Activated CD8-positive, alpha-beta memory T cell treated with anti-CD3 and anti-CD28 coated beads for 1 hour (primary cell): ENCODE measurements around the gene ETV5.

Experiments used
- DNase-seq, 2 donors: peaks; one replicate each; pipeline ENCODE4 v3.0.0-alpha.2; 2020; ENCODE audit warnings: low read depth in 1 of 2; ENCODE audit errors: extremely low read depth in 1 of 2

Gene ETV5

DNA sequence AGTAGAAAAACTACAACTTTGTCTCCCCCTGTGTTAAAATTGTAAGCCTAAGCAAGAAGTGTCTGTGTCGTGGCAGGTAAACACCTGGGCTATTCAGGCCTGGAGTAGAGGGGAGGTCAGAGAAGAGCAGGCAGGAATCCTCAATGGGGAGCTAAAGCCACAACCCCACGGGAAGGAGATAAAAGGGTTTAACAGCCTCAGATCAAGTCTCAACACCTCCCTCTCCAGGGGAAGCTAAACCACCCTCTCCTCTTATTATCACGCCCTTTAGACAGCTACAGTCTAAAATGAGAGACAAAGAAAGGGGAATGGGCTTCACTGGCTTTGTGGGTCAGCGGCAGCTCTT, 11.6 kb downstream of the ETV5 start:
- DNase-seq = no peak

DNA sequence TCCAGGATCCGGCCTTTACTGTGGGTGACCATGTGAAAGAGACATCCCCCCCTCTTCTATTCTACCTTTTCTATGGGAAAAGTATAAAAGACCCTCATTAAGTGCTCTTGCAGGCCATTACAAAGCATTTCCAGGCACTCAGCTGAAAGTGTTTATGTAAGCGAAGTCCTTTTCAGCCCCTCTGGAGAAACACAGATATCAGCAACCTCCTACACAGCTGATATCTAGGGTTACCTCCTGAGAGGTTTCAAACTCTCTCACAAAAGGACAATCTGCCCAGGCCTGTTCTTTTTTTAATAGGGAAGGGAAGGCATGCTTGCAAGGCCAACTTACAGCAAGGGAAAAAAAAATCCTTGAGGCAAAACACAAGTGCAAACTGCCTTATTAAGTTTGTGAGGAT, 12.6 kb downstream of the ETV5 start:
- DNase-seq = no peak

DNA sequence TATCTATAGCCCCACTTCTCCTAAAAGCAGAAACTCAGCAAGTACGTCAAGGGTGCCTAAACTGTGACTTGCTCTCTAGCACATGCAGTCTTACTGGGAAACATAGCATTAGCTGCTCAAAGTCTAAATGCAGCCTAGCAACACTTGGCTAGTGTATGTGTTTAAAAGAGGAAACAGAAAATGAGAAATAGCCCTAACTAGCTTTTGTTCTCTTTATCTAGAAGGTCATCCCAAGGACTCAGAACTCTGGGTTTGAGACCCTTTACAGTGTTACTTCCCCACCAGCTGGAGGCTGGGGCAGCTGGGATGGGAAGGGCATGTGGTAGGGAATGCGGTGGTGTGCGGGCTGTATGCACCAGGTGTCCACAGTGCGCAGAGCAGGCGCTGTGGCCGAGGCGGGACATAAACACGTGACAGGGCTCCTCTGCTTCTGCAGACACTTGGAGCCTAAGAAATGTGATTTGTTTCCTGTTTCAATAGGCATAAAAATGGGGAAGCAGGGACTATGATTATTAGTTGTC, 13.3 kb downstream of the ETV5 start:
- no peak for DNase-seq

DNA sequence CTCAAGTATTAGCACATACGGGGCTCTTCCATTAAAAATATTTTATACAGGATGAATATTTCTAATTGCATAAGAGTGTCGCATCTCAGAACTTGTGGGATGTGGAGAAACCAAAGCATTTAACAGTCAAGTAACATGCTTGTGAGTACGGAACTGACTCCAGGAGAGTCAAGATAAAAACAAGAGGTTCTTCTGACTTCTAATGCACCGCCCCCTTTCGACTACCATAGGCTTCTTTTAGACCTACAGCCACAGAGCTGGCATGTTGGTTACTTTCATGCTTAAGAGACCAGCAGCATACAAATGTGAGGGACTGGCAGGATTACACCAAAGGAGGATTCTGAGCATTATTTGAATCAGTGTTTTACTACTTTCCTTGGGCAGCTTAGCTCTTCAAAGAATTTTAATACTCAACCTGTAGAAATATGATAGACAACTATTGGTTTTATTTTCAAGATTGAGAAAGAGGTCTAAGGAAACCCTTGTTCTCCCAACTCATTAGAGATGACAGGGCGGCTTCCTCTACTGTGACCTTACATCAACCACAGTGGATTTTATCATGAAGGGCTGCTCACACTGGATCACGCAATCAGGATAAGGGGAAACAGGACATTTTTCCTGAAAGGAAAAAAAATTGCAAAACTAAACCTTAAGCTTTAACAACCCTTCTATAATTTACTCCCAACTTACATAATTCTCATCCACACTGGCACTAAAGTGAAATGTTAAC, 14.0 kb downstream of the ETV5 start:
- no peak for DNase-seq

DNA sequence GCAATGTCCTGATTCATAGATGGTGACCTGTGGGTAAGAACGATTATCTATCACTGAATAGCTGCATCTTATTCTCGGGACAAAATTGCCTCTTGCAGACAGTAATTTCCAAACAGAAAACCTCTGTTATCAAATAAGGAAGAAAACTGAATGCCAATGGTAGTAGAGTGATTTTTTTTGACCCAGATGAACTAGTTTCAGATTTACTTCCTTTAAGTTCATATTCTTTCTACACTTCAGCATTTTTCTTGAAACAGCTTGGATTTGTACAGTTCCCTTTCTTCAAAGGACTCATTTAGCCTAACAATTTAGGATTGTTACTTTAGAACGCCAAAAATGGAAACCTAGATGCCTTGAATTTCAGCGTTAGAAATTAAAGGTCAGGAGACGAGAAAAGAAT, 14.6 kb downstream of the ETV5 start:
- no peak for DNase-seq

DNA sequence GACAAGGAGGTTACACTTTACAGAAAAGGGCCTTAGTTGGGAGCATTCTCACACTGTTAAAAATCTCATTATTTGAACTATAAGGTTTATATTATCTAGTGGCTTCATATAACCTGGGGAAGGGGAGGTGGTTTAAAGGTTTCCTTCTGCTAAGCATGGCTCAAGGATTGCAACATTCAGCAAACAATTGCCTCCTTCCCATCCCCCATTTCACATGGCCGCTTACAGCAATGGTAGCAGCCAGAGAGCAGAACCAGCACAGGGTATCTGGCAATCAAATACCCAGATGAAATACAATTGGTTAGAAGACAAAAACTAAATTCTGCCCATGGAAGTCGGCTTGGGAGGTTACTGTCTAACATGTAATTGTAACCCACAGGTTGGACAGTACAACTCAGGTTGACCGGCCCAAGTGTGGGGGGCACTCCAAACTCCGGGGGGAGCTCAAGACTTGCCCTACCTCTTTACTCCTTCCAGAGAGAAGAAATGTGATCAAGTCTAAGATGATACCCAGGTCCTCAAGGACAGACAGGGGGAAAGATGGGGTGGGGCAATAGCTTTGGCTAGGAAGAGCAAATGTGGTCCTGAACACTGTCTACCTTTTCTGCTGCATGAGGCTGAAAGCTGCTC, 15.5 kb downstream of the ETV5 start:
- DNase-seq = no peak

DNA sequence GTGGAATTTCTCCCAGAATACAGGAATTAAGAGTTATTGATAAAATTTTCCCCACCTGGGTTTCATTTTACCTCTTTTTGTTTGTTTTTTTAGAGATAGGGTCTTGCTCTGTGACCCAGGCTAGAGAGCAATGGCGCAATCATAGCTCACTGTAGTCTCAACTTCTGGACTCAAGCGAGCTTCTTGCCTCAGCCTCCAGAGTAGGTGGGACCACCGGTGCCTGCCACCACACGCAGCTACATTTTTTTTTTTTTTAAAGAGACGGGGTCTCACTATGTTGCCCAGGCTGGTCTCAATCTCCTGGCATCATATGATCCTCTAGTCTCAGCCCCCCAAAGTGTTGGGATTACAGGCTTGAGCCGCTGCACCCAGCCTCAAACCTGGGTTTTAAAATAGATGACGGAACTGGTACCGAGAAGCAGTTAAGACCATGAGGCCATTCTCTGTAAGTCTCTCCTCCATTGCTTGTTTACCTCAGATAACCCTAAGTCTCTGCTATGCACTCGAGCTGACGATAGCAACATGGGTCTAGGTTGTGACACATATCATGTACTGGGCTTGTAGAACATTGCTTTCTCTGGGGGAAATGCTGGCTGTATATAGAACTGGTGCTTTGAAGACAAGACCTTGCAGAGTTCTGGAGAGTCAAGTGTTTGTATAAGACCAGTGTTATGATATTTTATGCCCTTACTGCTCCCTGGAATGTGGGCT, 16.4 kb downstream of the ETV5 start:
- DNase-seq = no peak

DNA sequence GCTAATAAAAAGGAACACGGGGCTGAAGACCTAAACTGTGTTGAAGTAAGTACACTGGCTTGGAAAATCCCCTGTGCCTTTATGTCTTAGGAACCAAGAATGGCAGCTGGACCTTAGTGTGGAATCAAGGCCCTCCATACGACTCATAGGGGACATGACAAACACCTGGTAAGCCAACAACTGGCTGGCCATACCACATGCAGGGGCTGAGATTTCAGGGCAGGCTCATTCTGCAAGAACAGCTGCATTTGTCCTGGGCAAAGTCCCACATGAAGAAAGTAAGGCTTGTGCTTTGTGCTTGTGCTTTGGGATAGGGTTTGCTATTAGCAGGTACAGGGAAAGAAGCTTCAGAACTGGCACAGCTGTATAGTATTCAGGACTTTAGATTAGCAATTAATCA, 18.0 kb downstream of the ETV5 start:
- no peak for DNase-seq

DNA sequence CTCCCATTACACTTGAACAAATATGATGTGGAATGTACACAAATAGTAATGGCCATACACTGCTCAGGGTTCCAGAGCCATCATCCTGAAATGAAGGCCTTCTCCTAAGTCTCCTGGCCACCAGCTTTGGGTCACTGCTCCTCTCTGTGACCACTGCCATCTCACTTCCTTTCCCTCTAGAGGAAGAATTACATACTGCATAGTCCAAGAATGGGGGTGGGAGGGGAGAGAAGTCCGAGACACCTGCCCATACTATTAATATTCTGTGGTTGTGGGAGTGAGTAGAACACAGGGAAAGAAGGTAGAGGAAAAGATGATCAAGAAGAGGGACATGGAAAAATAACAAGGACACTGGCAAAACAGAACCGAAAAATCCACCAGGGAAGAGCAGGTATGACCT, 20.6 kb downstream of the ETV5 start:
- no peak for DNase-seq

DNA sequence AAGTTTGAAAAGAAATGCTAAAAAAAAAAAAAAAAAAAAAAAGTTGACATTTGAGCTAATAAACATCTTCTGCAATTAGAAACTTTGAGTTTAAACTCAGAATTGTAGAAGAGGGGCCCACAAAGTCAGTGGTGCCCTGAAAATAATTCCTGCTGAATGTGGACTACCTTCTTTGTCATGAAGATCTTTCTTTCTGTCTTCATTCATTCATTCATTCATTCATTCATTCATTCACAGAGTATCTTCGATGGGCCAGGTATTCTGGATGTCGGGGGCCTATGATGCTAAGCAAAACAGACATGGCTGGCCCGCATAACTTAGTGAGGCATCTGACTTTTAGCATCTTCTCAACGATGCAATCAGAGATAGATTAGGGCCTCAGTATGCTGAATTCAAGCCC, 24.6 kb downstream of the ETV5 start:
- DNase-seq = no peak

DNA sequence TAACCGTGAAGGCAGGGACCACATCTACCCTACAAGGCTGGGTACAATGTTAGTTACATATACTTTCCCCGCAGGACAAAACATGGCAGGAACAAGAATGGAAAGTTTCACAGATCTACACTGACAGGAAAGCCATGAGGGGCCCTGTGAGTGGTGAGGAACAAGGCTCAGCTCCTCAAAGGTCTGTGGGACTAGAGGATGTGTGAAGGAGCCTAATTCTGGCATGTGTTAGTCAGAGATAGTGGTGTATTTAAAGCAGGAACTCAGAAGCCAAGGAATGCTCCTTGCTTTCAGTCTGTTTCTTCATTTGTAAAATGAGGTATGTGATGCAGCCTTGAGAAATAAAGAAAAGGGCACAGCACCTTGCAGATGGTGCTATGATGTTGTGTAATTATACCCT, 25.1 kb downstream of the ETV5 start:
- no peak for DNase-seq

DNA sequence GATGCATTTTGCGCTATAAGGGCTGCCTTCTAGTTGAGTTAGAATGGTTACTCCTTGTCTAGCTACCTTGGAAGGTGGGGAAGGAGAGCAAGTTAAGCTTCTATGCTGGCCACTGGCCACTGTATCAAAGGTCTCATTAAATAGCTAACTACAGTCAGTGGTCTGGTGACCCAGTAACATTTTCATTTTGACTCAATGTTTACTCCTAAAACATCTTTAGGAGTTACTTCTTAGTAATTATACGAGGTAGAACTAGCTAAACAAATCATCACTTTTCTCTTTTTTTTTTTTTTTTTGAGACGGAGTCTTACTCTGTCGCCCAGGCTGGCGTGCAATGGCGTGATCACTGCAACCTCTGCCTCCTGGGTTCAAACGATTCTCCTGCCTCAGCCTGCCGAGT, 26.7 kb downstream of the ETV5 start:
- DNase-seq = no peak

DNA sequence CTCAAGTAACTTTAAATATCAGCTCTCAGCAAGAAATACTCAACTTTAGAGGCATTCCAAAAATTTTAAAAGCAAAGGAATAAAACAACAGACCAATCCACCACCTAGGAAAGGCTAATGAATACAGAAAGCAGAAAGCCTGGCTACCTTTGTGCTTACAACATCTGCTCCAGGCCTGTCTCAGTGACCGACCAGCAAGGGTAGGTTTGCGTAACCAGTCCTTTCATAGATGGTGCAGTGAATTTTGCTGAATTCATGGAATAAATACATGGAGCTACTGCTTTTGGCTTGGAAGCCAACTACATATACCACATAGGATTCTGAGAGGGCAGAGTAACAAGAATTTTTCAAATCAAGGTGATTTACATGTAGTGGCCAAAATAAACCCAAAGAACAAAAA, 27.2 kb downstream of the ETV5 start:
- DNase-seq = no peak

DNA sequence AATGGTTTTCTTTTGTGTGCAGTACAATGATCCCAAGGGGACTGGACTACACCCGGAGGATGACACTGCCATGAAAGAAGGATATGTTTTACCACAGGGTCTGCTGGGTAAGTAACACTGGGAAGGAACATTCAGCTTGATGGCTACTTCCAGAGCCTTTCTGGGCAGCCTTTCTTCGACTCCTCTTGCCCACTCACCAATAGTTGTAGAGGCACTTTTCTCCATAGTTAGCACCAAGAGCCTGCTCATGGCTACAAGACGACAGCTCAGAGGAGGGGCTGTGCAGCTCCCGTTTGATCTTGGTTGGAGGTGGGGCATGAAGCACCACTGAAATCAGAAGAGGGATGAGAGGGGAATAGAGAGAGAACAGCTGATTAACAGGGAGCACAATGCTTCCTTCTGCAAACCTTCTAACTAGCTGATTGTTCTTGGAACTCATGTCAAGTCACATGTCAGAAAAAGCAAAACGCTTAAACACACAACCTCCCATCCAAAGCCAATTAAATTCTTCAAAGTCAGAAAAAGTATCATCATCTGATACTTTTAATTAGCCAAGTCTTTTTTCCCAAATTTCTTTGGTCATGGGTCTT, 27.9 kb downstream of the ETV5 start:
- DNase-seq = no peak

DNA sequence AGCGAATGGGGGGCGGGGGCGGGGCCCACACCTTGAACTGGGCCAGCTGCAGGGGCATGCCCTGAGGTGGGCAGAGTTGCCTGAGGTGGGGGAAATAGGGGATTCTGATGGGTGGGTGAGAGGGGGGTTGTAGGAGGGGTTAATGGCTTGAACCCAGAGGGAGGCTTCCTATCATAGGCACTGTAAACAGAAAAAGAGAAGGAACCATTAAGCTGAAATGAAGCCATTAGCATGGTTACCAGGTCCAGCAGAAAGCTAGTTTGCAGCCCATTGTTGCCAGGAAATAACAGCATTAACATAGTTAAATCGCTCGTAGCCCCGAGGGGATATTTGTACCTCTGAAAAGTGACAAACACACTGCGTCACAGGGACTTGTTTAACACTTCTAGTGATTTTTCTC, 29.0 kb downstream of the ETV5 start:
- no peak for DNase-seq

DNA sequence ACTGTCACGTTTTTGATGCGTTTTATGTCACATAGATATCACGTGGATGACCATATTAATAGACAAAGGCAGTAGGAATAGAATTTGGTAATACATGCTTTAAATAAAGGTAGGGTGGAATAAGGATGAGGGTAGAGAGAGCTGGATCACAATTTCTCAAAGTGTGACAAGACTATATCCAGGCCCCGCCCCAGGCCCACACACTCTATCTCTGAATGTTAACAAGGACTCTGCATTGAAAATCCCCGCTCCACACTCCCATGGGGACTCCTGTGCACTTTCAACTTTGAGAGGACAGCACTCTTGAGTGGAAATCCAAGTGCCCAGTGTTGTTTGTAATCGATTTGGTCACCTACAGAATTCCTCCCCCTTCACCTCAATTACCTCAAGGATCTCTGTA, 31.4 kb downstream of the ETV5 start:
- DNase-seq = no peak

DNA sequence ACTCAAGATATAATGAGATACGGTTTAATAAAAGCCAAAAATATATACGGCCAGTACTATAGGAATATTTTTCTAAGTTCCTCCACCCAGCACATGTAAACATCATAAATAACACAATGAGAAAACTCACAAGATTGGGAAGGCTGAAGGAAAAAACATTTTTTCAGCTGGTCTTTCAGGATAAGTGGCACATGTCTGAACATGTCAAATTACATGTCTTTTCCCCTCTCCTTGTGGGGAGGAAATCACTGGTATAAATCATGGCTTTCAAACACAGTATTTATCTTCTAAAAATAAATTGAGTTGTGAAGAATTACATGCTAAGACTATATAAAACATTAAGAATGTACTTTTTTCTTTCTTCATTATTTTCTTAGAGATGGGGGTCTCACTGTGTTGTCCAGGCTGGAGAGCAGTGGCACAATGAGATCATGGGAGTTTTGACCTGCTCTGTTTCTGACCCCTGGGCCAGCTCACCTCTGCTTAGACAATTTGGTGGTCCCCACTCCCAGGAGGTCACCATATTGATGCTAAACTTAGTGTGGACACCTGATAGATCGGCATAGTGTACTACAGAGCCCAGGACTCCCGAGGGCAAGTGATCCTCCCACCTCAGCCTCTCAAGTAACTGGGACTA, 32.8 kb downstream of the ETV5 start:
- no peak for DNase-seq

DNA sequence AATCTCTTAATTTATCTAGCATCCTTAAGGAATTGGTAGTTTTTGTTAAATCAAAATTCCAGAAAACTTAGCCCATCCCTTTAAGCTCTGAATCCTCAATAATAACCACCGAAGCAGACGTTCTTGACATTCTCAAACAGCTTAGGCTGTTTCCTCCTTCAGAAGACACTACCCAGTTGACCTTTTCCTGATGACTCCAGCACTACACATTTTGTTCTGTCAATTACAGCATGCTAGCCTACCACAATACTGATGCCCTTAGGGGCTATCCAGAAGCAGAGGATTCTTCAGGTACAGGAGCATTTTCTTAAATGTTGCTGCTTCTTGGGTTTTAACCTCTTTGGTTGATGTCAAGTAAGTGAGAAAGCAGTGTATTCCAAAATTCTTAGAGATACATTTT, 33.4 kb downstream of the ETV5 start:
- no peak for DNase-seq

DNA sequence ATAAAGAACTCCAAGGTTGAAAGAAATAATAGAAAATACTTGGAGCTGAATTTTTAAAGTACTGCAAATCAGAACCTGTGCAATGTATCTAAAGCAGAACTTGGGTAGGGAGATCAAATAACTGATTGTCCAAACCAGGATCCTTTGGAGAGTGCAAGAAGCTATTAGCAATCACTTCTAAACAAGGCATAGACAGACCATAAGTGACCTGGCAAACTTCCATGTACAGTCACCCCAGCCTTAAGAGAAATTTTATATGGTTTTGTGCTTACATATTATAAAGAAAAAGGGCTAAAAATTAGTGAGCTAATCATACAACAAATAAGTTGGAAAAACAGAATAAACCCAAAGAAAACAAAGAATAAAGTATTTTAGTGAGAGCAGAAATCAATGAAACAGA, 35.2 kb downstream of the ETV5 start:
- no peak for DNase-seq

DNA sequence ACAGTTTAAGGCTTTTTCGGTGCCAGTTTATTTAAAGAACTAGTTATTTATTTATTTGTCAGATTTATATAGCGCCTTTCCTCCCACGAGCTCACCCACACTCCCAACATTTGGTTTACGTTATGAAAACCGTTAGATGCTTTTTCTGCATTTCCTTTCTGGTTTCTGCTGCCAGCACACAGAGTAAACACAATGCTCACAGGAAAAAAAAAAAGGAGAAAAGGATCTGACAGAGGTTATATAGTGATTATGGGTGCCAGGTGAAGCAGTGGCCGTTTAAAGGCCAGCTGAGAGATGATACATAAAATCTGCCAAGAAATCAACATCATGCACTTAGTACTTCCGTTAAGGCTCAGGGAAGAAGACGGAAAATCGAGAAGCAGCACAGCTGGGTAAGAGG, 37.9 kb downstream of the ETV5 start:
- DNase-seq = no peak

DNA sequence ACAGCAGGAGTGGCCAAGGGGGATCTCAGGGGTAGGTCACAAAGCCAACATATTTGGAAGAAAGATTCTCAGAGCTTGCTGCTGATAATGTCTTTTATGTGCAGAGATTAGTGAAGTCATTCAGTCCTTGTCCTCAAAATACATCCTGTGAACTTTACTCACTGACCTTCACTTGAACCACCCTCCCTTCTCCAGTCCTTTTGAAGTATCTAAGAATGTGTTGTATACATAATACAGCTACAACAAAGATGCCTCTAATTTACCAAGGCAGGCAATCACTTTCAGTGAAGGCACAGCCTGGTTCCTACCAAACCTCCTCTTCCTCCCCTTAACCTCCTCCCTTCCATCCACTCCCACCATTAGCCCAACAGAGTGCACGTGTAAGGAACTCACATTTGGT, 38.3 kb downstream of the ETV5 start:
- DNase-seq = no peak
